OCI-LY3 (cell line): ENCODE measurements around the gene NDUFA6.
"Not testable (repeated sequence)": the region's sequence is repeated elsewhere in the genome, so short reads cannot be mapped to it uniquely, and the experiment has no call there.

Source experiments
- H2AFZ ChIP-seq: fragments of 200-600, 300-600 bp; shearing (Covaris generic); 2 replicates; pipeline ENCODE4 v1.6.0; 2014; ENCODE audit warnings: antibody characterized with exemption, low read depth, low read length
- H3K27ac ChIP-seq: fragments of 200-600, 300-600 bp; sonication (generic); 2 replicates; pipeline ENCODE4 v1.5.1; 2014; ENCODE audit warnings: mild to moderate bottlenecking, low read length, moderate library complexity, mixed read lengths
- H3K27me3 ChIP-seq: fragments of 200-600, 300-600 bp; sonication (generic); 2 replicates; pipeline ENCODE4 v1.6.1; 2014; ENCODE audit warnings: low read depth, low read length, mixed read lengths
- H3K36me3 ChIP-seq: fragments of 200-600, 300-600 bp; sonication (generic); replicated peaks from 2 replicates; pipeline ENCODE3; 2014; ENCODE audit warnings: low read depth, low read length, mixed read lengths
- H3K4me1 ChIP-seq: fragments of 300-600, 200-600 bp; sonication (generic); 2 replicates; pipeline ENCODE4 v1.6.1; 2014; ENCODE audit warnings: low read length, mixed read lengths
- H3K4me2 ChIP-seq: fragments of 200-600, 300-600 bp; sonication (generic); 2 replicates; pipeline ENCODE4 v1.6.1; 2014; ENCODE audit warnings: low read length, mixed read lengths
- H3K4me3 ChIP-seq: fragments of 300-600, 200-600 bp; sonication (generic); 2 replicates; pipeline ENCODE4 v1.5.1; 2014; ENCODE audit warnings: antibody characterized with exemption, mild to moderate bottlenecking, low read length, moderate library complexity
- H3K79me2 ChIP-seq: fragments of 300-600, 200-600 bp; shearing (Covaris generic); 2 replicates; pipeline ENCODE4 v1.6.1; 2014; ENCODE audit warnings: mild to moderate bottlenecking, low read length, mixed read lengths
- H3K9ac ChIP-seq: fragments of 300-600, 200-600 bp; shearing (Covaris generic); 2 replicates; pipeline ENCODE4 v1.6.0; 2014; ENCODE audit warnings: mild to moderate bottlenecking, low read length, moderate library complexity
- H3K9me3 ChIP-seq: fragments of 200-600, 300-600 bp; shearing (Covaris generic); 2 replicates; pipeline ENCODE4 v1.6.1; 2014; ENCODE audit warnings: low read length, mixed read lengths; ENCODE audit not compliant: insufficient read depth
- H4K20me1 ChIP-seq: fragments of 200-600, 300-600 bp; sonication (generic); 2 replicates; pipeline ENCODE4 v1.6.1; 2016; ENCODE audit warnings: low read length, mixed read lengths; ENCODE audit not compliant: insufficient read depth
- CTCF ChIP-seq: fragments of 200-600, 300-600 bp; sonication (generic); IDR thresholded peaks from 2 replicates; pipeline ENCODE4 v1.5.1; 2014; ENCODE audit warnings: antibody characterized with exemption, low read length, low read depth
- EZH2phosphoT487 ChIP-seq: fragments of 200-600 bp; shearing (Covaris generic); IDR thresholded peaks from 2 replicates; pipeline ENCODE4 v1.6.1; 2018; ENCODE audit warnings: antibody characterized with exemption, mixed run types, low read depth

Gene NDUFA6

GRCh38 chr22:42127606-42128005 is 37.0 kb upstream of the NDUFA6 start:
- no peak for TF ChIP-seq CTCF
- TF ChIP-seq EZH2phosphoT487 = no peak
- Histone ChIP-seq H2AFZ (no peak overlapping the region), H3K4me2 (no peak overlapping the region), H3K79me2 (no peaks in the 10 kb centered on the region), H4K20me1 (no peaks in the 10 kb centered on the region), H3K4me3 (no peak overlapping the region), H3K27me3 (no peaks in the 10 kb centered on the region), H3K9me3 (no peaks in the 10 kb centered on the region), H3K27ac (no peak overlapping the region), H3K36me3 (no peaks in the 10 kb centered on the region), H3K9ac (no peak overlapping the region), H3K4me1 (no peaks in the 10 kb centered on the region)

- not testable (repeated sequence) for H3K79me2 ChIP-seq, H3K4me2 ChIP-seq, H2AFZ ChIP-seq, H3K9ac ChIP-seq, H3K4me3 ChIP-seq, H3K27ac ChIP-seq, H4K20me1 ChIP-seq, H3K36me3 ChIP-seq, H3K27me3 ChIP-seq, H3K9me3 ChIP-seq, H3K4me1 ChIP-seq
Observed at GRCh38 chr22:42123529-42123928, 33.0 kb upstream of the NDUFA6 start.

- not testable (repeated sequence) for H3K4me1 ChIP-seq, H3K9me3 ChIP-seq, H3K4me2 ChIP-seq, H3K79me2 ChIP-seq, H3K9ac ChIP-seq, H3K4me3 ChIP-seq, H3K36me3 ChIP-seq, H3K27ac ChIP-seq, H3K27me3 ChIP-seq, H2AFZ ChIP-seq, H4K20me1 ChIP-seq
Observed at GRCh38 chr22:42120231-42121021, 29.9 kb upstream of the NDUFA6 start.

GRCh38 chr22:42116848-42117424 is 26.4 kb upstream of the NDUFA6 start:
- Histone ChIP-seq H3K36me3 (peaks cover 3% of the 10 kb centered on the region), H3K27me3 (no peaks in the 10 kb centered on the region), H3K79me2 (no peaks in the 10 kb centered on the region), H3K9me3 (peaks cover 18% of the 10 kb centered on the region; the same call in 1 of the 2 replicates), H3K9ac (no peak overlapping the region), H2AFZ (no peak overlapping the region), H4K20me1 (no peaks in the 10 kb centered on the region), H3K27ac (no peak overlapping the region), H3K4me3 (no peak overlapping the region), H3K4me1 (no peaks in the 10 kb centered on the region), H3K4me2 (no peak overlapping the region)
- TF ChIP-seq EZH2phosphoT487 (no peak), CTCF (no peak; the same call in 1 of the 2 replicates)

GRCh38 chr22:42115420-42115830 is 24.9 kb upstream of the NDUFA6 start:
- H3K4me2 ChIP-seq, H3K9ac ChIP-seq, H3K4me3 ChIP-seq, H3K27me3 ChIP-seq, H3K36me3 ChIP-seq, H4K20me1 ChIP-seq, H3K27ac ChIP-seq, H2AFZ ChIP-seq, H3K79me2 ChIP-seq, H3K4me1 ChIP-seq: not testable (repeated sequence)
- H3K9me3 ChIP-seq = peaks cover 18% of the 10 kb centered on the region; the same call in 1 of the 2 replicates
